ENCODE measurements around the gene DLGAP1.

DNA sequence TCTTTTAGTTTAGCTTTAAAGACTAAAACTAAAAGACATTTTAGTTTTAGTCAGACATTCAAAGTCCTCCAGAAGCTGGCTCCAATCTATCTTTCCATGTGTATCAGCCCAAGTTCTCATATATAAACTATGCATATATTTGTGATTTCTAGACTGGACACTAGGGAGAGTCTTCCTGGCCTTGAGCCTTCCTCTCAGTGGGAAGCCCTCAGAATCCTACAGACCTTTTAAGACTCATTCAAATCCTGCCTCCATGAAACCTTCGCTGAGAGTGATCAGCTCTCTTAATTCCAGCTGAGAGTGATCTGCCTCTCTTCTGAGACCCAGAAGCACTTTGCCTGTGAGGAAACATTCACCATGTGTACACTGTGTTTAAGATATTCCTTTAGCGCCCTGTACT, 552.4 kb downstream of the DLGAP1 start:
- TF ChIP-seq, protein P1, sequence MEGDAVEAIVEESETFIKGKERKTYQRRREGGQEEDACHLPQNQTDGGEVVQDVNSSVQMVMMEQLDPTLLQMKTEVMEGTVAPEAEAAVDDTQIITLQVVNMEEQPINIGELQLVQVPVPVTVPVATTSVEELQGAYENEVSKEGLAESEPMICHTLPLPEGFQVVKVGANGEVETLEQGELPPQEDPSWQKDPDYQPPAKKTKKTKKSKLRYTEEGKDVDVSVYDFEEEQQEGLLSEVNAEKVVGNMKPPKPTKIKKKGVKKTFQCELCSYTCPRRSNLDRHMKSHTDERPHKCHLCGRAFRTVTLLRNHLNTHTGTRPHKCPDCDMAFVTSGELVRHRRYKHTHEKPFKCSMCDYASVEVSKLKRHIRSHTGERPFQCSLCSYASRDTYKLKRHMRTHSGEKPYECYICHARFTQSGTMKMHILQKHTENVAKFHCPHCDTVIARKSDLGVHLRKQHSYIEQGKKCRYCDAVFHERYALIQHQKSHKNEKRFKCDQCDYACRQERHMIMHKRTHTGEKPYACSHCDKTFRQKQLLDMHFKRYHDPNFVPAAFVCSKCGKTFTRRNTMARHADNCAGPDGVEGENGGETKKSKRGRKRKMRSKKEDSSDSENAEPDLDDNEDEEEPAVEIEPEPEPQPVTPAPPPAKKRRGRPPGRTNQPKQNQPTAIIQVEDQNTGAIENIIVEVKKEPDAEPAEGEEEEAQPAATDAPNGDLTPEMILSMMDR (IDR thresholded peaks at IDR 0.05) = no peak
- TF ChIP-seq POLR2A (IDR thresholded peaks at IDR 0.05) (no peak), EP300 (IDR thresholded peaks at IDR 0.05) (no peak), POLR2AphosphoS5 (IDR thresholded peaks at IDR 0.05) (no peak)

All from gastroesophageal sphincter (tissue), 3 donors.